Gastroesophageal sphincter (tissue), 4 donors: ENCODE data around the gene CLIC4. TPM values are rescaled to one million over a fixed set of nuclear protein-coding genes. Genes with fewer than 3 reads are reported as not detected.
"Not testable (repeated sequence)": the region's sequence is repeated elsewhere in the genome, so short reads cannot be mapped to it uniquely, and the experiment has no call there.

Experiments
- ATAC-seq: fragments of 150-250 bp; one replicate; pipeline ENCODE4 v1.9.1; 2016; ENCODE audit warnings: mild to moderate bottlenecking, moderate library complexity
- H3K27ac ChIP-seq, 4 donors: fragments of 200-600 bp; sonication (generic) in 3 of 4; 1 replicate in 3 of 4; 2 replicates in 1 of 4; pipeline ENCODE4 v1.5.1; 2016 to 2019
- H3K27me3 ChIP-seq: fragments of 200-600 bp; sonication (generic); one replicate; pipeline ENCODE4 v1.5.1; 2019
- H3K36me3 ChIP-seq, 2 donors: fragments of 200-600 bp; sonication (generic); one replicate each; pipeline ENCODE4 v1.5.1; 2019; ENCODE audit warnings: control low read depth in 1 of 2
- H3K4me1 ChIP-seq, 3 donors: fragments of 200-600 bp; sonication (generic); 1 replicate in 2 of 3; 2 replicates in 1 of 3; pipeline ENCODE4 v1.5.1; 2016 to 2019; ENCODE audit warnings: control low read depth in 2 of 3
- H3K4me3 ChIP-seq, 2 donors: fragments of 200-600 bp; sonication (generic); one replicate each; pipeline ENCODE4 v1.5.1; 2019; ENCODE audit warnings: mild to moderate bottlenecking in 1 of 2, moderate library complexity in 1 of 2
- H3K9me3 ChIP-seq, 3 donors: fragments of 200-600 bp; sonication (generic); one replicate each; pipeline ENCODE4 v1.5.1; 2017 to 2019; ENCODE audit warnings: control low read depth in 2 of 3
- CTCF ChIP-seq, 4 experiments: fragments of 200-600 bp in 2 of 4; fragments of 450-650 bp in 2 of 4; sonication (generic) in 1 of 4; IDR thresholded peaks; one replicate each; pipeline ENCODE4 v1.5.1; 2017 to 2019; ENCODE audit warnings: antibody characterized with exemption in 4 of 4, mild to moderate bottlenecking in 2 of 4, moderate library complexity in 2 of 4
- EP300 ChIP-seq: sonication (generic); formaldehyde crosslinking; IDR thresholded peaks from one replicate; pipeline ENCODE4 v1.6.1; 2017; ENCODE audit warnings: antibody characterized with exemption, mild to moderate bottlenecking
- POLR2A ChIP-seq, 2 donors: fragments of 450-650 bp; IDR thresholded peaks; one replicate each; pipeline ENCODE4 v1.6.1; 2017; ENCODE audit warnings: antibody characterized with exemption in 2 of 2, mild to moderate bottlenecking in 2 of 2, moderate library complexity in 1 of 2
- POLR2AphosphoS5 ChIP-seq: sonication (generic); formaldehyde crosslinking; IDR thresholded peaks from one replicate; pipeline ENCODE4 v1.6.1; 2017; ENCODE audit warnings: antibody characterized with exemption
- WGBS, 2 donors: methylation state at CpG; one replicate each; pipeline ENCODE4 v1.1.5; 2018; ENCODE audit warnings: low coverage in 1 of 2; 5-methylcytosine and 5-hydroxymethylcytosine counted together
- total RNA-seq, 4 donors: library from RNA; depleted of rRNA; stranded (reverse); fragments of >200 nt; gene quantifications; one replicate each; pipeline ENCODE4 v1.1.0, GENCODE V29; 2016

Gene CLIC4
- total RNA-seq, 4 donors from 2014 or later, result 553 to 721 (median 692) TPM

GRCh38 chr1:24888061-24888970 is 143.1 kb downstream of the CLIC4 start:
- H3K4me3 ChIP-seq, result no peak overlapping the region
- no peaks in the 10 kb centered on the region for H3K4me1 ChIP-seq
- no peak overlapping the region for H3K27ac ChIP-seq
- WGBS, 2 donors, result 89 to 90% methylated on average over 3 to 9 of the region's 9 CpGs
- H3K36me3 ChIP-seq, result no peaks in the 10 kb centered on the region
- TF ChIP-seq POLR2AphosphoS5, result no peak
- no peak for TF ChIP-seq CTCF (IDR thresholded peaks at IDR 0.05)
- TF ChIP-seq POLR2A (IDR thresholded peaks at IDR 0.05), result no peak
- TF ChIP-seq EP300, result no peak
- peaks cover 33% of the 10 kb centered on the region for H3K27me3 ChIP-seq
- ATAC-seq, result no peak
- H3K9me3 ChIP-seq, result peaks cover 0 to 24% (median 0%) of the 10 kb centered on the region in 3 donors

- Histone ChIP-seq H3K4me1 (no peaks in the 10 kb centered on the region), H3K27ac (no peak overlapping the region), H3K9me3 (peaks cover 0 to 16% (median 0%) of the 10 kb centered on the region in 3 donors), H3K27me3 (peaks cover 33% of the 10 kb centered on the region), H3K36me3 (no peaks in the 10 kb centered on the region), H3K4me3 (no peak overlapping the region)
- WGBS, 2 donors, result 83 to 86% methylated on average over 3 of the region's 4 CpGs
- TF ChIP-seq EP300, result no peak
- no peak for TF ChIP-seq POLR2AphosphoS5
- no peak for TF ChIP-seq CTCF (IDR thresholded peaks at IDR 0.05)
- TF ChIP-seq POLR2A (IDR thresholded peaks at IDR 0.05), result no peak
- ATAC-seq, result no peak
Observed at GRCh38 chr1:24888971-24889676, 143.9 kb downstream of the CLIC4 start.

- Histone ChIP-seq H3K36me3 (no peaks in the 10 kb centered on the region), H3K27me3 (peaks cover 33% of the 10 kb centered on the region), H3K27ac (no peak overlapping the region), H3K9me3 (peaks cover 0 to 14% (median 0%) of the 10 kb centered on the region in 3 donors), H3K4me1 (no peaks in the 10 kb centered on the region), H3K4me3 (no peak overlapping the region)
- 75 to 83% methylated on average over 1 to 2 of the region's 2 CpGs for WGBS, 2 donors
- TF ChIP-seq CTCF (IDR thresholded peaks at IDR 0.05), result no peak
- no peak for TF ChIP-seq POLR2A (IDR thresholded peaks at IDR 0.05)
- TF ChIP-seq POLR2AphosphoS5, result no peak
- no peak for TF ChIP-seq EP300
- no peak for ATAC-seq
Observed at GRCh38 chr1:24890887-24891286, 145.6 kb downstream of the CLIC4 start.

DNA sequence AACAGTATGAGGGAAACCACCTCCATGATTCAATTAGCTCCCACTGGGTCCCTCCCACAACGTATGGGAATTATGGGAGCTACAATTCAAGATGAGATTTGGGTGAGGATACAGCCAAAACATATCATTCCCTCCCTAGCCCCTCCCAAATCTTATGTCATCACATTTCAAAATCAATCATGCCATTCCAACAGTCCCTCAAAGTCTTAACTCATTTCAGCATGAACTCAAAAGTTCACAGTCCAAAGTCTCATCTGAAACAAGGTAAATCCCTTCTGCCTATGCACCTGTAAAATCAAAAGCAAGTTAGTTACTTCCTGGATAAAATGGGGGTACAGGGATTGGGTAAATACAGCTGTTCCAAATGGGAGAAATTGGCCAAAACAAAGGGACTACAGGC is 146.1 kb downstream of the CLIC4 start:
- WGBS, 2 donors, result 60 to 74% methylated on average over 1 of the region's 1 CpG
- Histone ChIP-seq H3K27me3 (peaks cover 33% of the 10 kb centered on the region), H3K9me3 (peaks cover 0 to 14% (median 0%) of the 10 kb centered on the region in 3 donors)
- H3K4me1 ChIP-seq, H3K4me3 ChIP-seq, H3K27ac ChIP-seq, H3K36me3 ChIP-seq, ATAC-seq: not testable (repeated sequence)
